Measurements from ENCODE around the gene PERCC1. TPM values are rescaled to one million over a fixed set of nuclear protein-coding genes. Genes with fewer than 3 reads are reported as not detected.

PERCC1 gene
- total RNA-seq, 1 experiment from 2014 or later = not detected

DNA sequence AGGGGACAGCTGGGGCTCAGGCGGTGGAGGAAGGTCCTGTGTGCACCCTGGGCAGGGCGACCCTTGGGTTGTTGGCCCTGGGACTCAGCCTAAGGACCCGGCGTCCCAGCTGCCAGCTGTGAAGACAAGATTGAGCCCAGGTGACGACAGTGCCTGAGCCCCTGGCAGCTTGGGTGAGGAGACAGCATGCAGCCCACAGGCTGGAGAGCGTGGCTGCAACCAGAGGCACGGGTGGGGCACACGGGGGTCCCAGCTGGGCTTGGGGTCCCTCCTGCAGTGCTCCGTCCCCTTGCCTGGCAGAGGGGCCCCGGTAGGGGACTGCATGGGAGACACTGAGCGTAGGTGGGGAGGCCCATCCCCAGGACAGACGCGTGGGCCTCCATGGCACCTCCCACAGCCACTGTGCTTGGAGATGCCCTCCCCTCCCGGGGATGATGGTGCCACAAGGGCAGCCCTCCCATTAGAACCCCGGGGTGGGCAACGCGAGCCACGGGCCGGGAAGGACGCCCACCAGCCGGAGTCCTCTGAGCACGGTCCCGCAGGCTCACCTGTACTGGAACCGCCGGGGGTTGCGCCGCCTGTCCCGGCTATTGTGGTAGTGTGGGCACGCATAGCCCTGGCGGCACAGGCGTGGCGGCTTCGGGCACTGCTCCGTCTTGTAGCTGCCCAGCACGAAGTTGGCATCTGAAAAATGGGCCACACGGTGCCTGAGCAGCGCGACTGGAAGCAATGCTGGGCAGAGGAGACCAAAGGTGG, 31.9 kb upstream of the PERCC1 start:
- ATAC-seq (no peak), DNase-seq (ENCODE audit: low spot score) (no peak)
- Mint-ChIP-seq H3K36me3 (peaks cover 11% of the 10 kb centered on the region; the same call in 1 of the 2 replicates), H3K9me3 (no peaks in the 10 kb centered on the region), H3K27me3 (ENCODE audit: low read depth) (no peaks in the 10 kb centered on the region), H3K4me1 (no peaks in the 10 kb centered on the region), H3K27ac (no peak overlapping the region), H3K4me3 (no peak overlapping the region)
- TF ChIP-seq SP1 (CRISPR knock-in tag; conservative IDR thresholded peaks at IDR 0.05) (no peak), GRHL2 (CRISPR knock-in tag; IDR thresholded peaks at IDR 0.05; ENCODE audit: insufficient replicate concordance, severe bottlenecking) (no peak), HMGA2 (CRISPR knock-in tag; IDR thresholded peaks at IDR 0.05) (no peak), ZNF121 (CRISPR knock-in tag; IDR thresholded peaks at IDR 0.05) (no peak), NR2C2 (CRISPR knock-in tag; IDR thresholded peaks at IDR 0.05) (no peak), MXD4 (CRISPR knock-in tag; IDR thresholded peaks at IDR 0.05; ENCODE audit: borderline replicate concordance) (no peak), PREB (CRISPR knock-in tag; IDR thresholded peaks at IDR 0.05; ENCODE audit: borderline replicate concordance) (no peak), ATF1 (CRISPR knock-in tag; IDR thresholded peaks at IDR 0.05) (no peak), JUN (CRISPR knock-in tag; IDR thresholded peaks at IDR 0.05) (no peak), TP53 (CRISPR knock-in tag; IDR thresholded peaks at IDR 0.05) (no peak), CREB1 (CRISPR knock-in tag; IDR thresholded peaks at IDR 0.05) (no peak), PRRX2 (CRISPR knock-in tag; IDR thresholded peaks at IDR 0.05) (no peak), SMAD4 (CRISPR knock-in tag; IDR thresholded peaks at IDR 0.05) (no peak), ZNF317 (CRISPR knock-in tag; IDR thresholded peaks at IDR 0.05; ENCODE audit: borderline replicate concordance, low read depth) (no peak)
- TF ChIP-seq, protein P1, sequence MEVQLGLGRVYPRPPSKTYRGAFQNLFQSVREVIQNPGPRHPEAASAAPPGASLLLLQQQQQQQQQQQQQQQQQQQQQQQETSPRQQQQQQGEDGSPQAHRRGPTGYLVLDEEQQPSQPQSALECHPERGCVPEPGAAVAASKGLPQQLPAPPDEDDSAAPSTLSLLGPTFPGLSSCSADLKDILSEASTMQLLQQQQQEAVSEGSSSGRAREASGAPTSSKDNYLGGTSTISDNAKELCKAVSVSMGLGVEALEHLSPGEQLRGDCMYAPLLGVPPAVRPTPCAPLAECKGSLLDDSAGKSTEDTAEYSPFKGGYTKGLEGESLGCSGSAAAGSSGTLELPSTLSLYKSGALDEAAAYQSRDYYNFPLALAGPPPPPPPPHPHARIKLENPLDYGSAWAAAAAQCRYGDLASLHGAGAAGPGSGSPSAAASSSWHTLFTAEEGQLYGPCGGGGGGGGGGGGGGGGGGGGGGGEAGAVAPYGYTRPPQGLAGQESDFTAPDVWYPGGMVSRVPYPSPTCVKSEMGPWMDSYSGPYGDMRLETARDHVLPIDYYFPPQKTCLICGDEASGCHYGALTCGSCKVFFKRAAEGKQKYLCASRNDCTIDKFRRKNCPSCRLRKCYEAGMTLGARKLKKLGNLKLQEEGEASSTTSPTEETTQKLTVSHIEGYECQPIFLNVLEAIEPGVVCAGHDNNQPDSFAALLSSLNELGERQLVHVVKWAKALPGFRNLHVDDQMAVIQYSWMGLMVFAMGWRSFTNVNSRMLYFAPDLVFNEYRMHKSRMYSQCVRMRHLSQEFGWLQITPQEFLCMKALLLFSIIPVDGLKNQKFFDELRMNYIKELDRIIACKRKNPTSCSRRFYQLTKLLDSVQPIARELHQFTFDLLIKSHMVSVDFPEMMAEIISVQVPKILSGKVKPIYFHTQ (CRISPR knock-in tag; IDR thresholded peaks at IDR 0.05) = no peak
- TF ChIP-seq, protein P2, sequence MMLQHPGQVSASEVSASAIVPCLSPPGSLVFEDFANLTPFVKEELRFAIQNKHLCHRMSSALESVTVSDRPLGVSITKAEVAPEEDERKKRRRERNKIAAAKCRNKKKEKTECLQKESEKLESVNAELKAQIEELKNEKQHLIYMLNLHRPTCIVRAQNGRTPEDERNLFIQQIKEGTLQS (CRISPR knock-in tag; conservative IDR thresholded peaks at IDR 0.05) = no peak
- TF ChIP-seq, protein P3, sequence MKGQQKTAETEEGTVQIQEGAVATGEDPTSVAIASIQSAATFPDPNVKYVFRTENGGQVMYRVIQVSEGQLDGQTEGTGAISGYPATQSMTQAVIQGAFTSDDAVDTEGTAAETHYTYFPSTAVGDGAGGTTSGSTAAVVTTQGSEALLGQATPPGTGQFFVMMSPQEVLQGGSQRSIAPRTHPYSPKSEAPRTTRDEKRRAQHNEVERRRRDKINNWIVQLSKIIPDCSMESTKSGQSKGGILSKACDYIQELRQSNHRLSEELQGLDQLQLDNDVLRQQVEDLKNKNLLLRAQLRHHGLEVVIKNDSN (CRISPR knock-in tag; IDR thresholded peaks at IDR 0.05) = no peak
- TF ChIP-seq, protein P4, sequence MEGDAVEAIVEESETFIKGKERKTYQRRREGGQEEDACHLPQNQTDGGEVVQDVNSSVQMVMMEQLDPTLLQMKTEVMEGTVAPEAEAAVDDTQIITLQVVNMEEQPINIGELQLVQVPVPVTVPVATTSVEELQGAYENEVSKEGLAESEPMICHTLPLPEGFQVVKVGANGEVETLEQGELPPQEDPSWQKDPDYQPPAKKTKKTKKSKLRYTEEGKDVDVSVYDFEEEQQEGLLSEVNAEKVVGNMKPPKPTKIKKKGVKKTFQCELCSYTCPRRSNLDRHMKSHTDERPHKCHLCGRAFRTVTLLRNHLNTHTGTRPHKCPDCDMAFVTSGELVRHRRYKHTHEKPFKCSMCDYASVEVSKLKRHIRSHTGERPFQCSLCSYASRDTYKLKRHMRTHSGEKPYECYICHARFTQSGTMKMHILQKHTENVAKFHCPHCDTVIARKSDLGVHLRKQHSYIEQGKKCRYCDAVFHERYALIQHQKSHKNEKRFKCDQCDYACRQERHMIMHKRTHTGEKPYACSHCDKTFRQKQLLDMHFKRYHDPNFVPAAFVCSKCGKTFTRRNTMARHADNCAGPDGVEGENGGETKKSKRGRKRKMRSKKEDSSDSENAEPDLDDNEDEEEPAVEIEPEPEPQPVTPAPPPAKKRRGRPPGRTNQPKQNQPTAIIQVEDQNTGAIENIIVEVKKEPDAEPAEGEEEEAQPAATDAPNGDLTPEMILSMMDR (IDR thresholded peaks at IDR 0.05) = no peak
- TF ChIP-seq, protein P5, sequence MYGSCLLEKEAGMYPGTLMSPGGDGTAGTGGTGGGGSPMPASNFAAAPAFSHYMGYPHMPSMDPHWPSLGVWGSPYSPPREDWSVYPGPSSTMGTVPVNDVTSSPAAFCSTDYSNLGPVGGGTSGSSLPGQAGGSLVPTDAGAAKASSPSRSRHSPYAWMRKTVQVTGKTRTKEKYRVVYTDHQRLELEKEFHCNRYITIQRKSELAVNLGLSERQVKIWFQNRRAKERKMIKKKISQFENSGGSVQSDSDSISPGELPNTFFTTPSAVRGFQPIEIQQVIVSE (CRISPR knock-in tag; IDR thresholded peaks at IDR 0.05; ENCODE audit: borderline replicate concordance) = no peak
- CTCF ChIA-PET = interaction anchor here (0.5 kb wide), 1 partner anchor 68 kb away, joined by 3 read pairs; no protein-coding TSS in a partner anchor
- POLR2A ChIA-PET = no interaction called here
